ENCODE data around the gene NALF2. TPM values are rescaled to one million over a fixed set of nuclear protein-coding genes. Genes with fewer than 3 reads are reported as not detected.

The NALF2 gene
- total RNA-seq, 1 experiment from 2014 or later: 1.5 TPM

DNA sequence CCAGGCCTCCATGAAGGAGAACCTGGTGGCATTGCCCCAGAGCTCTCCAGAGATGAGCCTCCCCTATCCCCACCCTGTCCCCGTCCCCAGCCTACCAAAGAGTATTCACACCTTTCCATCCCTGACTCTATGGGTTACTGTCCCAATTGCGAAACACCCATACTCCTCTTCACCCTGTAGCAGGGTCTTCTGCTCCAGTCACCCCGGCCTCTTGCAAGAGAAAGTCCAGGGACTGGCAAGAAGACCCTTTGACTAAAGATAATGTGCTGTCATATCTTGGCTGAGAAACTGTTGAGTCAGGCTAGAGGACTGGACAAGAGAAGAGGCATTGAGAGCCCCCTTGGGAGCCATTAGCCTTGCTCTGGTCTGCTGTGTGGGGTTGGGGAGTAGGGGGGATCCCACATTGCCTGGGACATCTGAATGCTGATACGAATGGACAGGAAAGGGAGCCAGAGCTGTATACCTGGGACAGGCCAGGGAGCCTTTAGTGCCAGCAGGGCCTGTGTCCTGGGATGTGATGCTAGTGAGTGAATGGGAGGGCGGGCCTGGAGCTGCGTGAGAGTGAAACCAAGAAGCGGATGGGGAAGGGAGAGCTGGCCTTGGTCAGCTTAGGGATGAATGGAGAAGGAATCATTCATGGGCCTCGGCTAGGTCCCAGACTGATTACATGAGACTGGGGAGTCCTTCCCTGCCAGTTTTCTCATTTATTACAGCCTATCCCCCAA, 27.1 kb downstream of the NALF2 start:
- Histone ChIP-seq H3K36me3 (ENCODE audit: control insufficient read depth, insufficient read depth, low read length) (no peaks in the 10 kb centered on the region), H3K4me3 (ENCODE audit: low read depth in 2 of 2, low read length in 2 of 2) (no peak overlapping the region), H3K4me1 (ENCODE audit: control insufficient read depth, insufficient read depth, low read length) (no peaks in the 10 kb centered on the region), H3K27ac (ENCODE audit: low read length) (no peak overlapping the region), H3K9me3 (ENCODE audit: control insufficient read depth, insufficient read depth, low read depth, low read length) (no peaks in the 10 kb centered on the region), H3K27me3 (ENCODE audit: control insufficient read depth, insufficient read depth, low read length) (no peaks in the 10 kb centered on the region; the same call in 1 of the 2 replicates)
- DNase-seq (ENCODE audit: low read depth, low spot score): no peak
- intact Hi-C loops (cut with micrococcal nuclease; ENCODE audit: unreplicated experiment): loop anchor here (10.0 kb wide), 1 partner anchor 564 kb away; no protein-coding TSS in a partner anchor
- ATAC-seq: no peak
- POLR2A ChIA-PET: no interaction called here
- no TSS peak for BruUV-seq (replicated peaks)
- in situ Hi-C loops (cut with HindIII; ENCODE audit: low pct_unique_long_range_greater_than_20kb, low sequenced_read_pairs): no loop called here
- CTCF ChIA-PET: no interaction called here
- TF ChIP-seq POLR2AphosphoS5 (IDR thresholded peaks at IDR 0.05; ENCODE audit: low read depth, low read length) (no peak), TCF7L2 (IDR thresholded peaks at IDR 0.05; ENCODE audit: low read depth, low read length) (no peak), SIN3A (IDR thresholded peaks at IDR 0.05; ENCODE audit: borderline replicate concordance, insufficient read depth, low read depth, low read length) (no peak)
- TF ChIP-seq, protein P1, sequence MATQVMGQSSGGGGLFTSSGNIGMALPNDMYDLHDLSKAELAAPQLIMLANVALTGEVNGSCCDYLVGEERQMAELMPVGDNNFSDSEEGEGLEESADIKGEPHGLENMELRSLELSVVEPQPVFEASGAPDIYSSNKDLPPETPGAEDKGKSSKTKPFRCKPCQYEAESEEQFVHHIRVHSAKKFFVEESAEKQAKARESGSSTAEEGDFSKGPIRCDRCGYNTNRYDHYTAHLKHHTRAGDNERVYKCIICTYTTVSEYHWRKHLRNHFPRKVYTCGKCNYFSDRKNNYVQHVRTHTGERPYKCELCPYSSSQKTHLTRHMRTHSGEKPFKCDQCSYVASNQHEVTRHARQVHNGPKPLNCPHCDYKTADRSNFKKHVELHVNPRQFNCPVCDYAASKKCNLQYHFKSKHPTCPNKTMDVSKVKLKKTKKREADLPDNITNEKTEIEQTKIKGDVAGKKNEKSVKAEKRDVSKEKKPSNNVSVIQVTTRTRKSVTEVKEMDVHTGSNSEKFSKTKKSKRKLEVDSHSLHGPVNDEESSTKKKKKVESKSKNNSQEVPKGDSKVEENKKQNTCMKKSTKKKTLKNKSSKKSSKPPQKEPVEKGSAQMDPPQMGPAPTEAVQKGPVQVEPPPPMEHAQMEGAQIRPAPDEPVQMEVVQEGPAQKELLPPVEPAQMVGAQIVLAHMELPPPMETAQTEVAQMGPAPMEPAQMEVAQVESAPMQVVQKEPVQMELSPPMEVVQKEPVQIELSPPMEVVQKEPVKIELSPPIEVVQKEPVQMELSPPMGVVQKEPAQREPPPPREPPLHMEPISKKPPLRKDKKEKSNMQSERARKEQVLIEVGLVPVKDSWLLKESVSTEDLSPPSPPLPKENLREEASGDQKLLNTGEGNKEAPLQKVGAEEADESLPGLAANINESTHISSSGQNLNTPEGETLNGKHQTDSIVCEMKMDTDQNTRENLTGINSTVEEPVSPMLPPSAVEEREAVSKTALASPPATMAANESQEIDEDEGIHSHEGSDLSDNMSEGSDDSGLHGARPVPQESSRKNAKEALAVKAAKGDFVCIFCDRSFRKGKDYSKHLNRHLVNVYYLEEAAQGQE (IDR thresholded peaks at IDR 0.05; ENCODE audit: insufficient read depth in 1 of 2, low read depth in 2 of 2, low read length in 1 of 2): no peak
- TF ChIP-seq, protein P2, sequence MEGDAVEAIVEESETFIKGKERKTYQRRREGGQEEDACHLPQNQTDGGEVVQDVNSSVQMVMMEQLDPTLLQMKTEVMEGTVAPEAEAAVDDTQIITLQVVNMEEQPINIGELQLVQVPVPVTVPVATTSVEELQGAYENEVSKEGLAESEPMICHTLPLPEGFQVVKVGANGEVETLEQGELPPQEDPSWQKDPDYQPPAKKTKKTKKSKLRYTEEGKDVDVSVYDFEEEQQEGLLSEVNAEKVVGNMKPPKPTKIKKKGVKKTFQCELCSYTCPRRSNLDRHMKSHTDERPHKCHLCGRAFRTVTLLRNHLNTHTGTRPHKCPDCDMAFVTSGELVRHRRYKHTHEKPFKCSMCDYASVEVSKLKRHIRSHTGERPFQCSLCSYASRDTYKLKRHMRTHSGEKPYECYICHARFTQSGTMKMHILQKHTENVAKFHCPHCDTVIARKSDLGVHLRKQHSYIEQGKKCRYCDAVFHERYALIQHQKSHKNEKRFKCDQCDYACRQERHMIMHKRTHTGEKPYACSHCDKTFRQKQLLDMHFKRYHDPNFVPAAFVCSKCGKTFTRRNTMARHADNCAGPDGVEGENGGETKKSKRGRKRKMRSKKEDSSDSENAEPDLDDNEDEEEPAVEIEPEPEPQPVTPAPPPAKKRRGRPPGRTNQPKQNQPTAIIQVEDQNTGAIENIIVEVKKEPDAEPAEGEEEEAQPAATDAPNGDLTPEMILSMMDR (IDR thresholded peaks at IDR 0.05): no peak

- H3K27ac ChIP-seq (ENCODE audit: low read length): no peak overlapping the region
- TF ChIP-seq POLR2AphosphoS5 (IDR thresholded peaks at IDR 0.05; ENCODE audit: low read depth, low read length) (no peak), TCF7L2 (IDR thresholded peaks at IDR 0.05; ENCODE audit: low read depth, low read length) (no peak)
- TF ChIP-seq, protein P1 (IDR thresholded peaks at IDR 0.05; ENCODE audit: insufficient read depth in 1 of 2, low read depth in 2 of 2, low read length in 1 of 2): no peak
- TF ChIP-seq, protein P2 (IDR thresholded peaks at IDR 0.05): no peak
- H3K9me3 ChIP-seq (ENCODE audit: control insufficient read depth, insufficient read depth, low read depth, low read length): no peaks in the 10 kb centered on the region
- no peak for ATAC-seq
- intact Hi-C loops (cut with micrococcal nuclease; ENCODE audit: unreplicated experiment): loop anchor here (5.0 to 10.0 kb wide), 2 partner anchors 82 to 559 kb away; partner anchors contain the start of gene EDA
- H3K27me3 ChIP-seq (ENCODE audit: control insufficient read depth, insufficient read depth, low read length): no peaks in the 10 kb centered on the region; the same call in 1 of the 2 replicates
- in situ Hi-C loops (cut with HindIII; ENCODE audit: low pct_unique_long_range_greater_than_20kb, low sequenced_read_pairs): no loop called here
- H3K4me3 ChIP-seq (ENCODE audit: low read depth in 2 of 2, low read length in 2 of 2): no peak overlapping the region
- no peak for DNase-seq (ENCODE audit: low read depth, low spot score)
- no peaks in the 10 kb centered on the region for H3K4me1 ChIP-seq (ENCODE audit: control insufficient read depth, insufficient read depth, low read length)
- ChIA-PET CTCF (no interaction called here), POLR2A (no interaction called here)
- H3K36me3 ChIP-seq (ENCODE audit: control insufficient read depth, insufficient read depth, low read length): no peaks in the 10 kb centered on the region
- BruUV-seq (replicated peaks): no TSS peak
Measured at GRCh38 chrX:69535661-69536060, 31.5 kb downstream of the NALF2 start.

All from Panc1 (cell line).